Measurements from ENCODE around the gene WDR88. TPM values are rescaled to one million over a fixed set of nuclear protein-coding genes. Genes with fewer than 3 reads are reported as not detected.

Gene WDR88
- total and polyA plus RNA-seq, 2 donors (not counting 1 experiment from before 2014, with no cell fraction given) = 0.47 TPM; not detected in 1

GRCh38 chr19:33110137-33110910, 21.6 kb upstream of the WDR88 start:
- Histone ChIP-seq H3K79me2 (ENCODE audit: control insufficient read depth, insufficient read depth, low read length) (no peaks in the 10 kb centered on the region), H3K9me3 (ENCODE audit: control extremely low read depth in 1 of 3, control insufficient read depth in 2 of 3, insufficient read depth in 1 of 3, low read length in 2 of 3) (no peaks in the 10 kb centered on the region), H3K27ac (ENCODE audit: low read length in 2 of 2) (no peak overlapping the region), H2AFZ (ENCODE audit: insufficient read depth, low read depth, low read length, poor library complexity, severe bottlenecking) (no peak overlapping the region), H3K4me2 (replicated peaks; ENCODE audit: low read depth, low read length, poor library complexity, severe bottlenecking) (no peak overlapping the region), H3K36me3 (replicated peaks in 1 of 2; ENCODE audit: control extremely low read depth in 1 of 2, control insufficient read depth in 1 of 2, extremely low read depth in 1 of 2, insufficient read depth in 2 of 2, low read length in 1 of 2) (peaks cover 0 to 67% of the 10 kb centered on the region in 2 experiments), H3K9ac (ENCODE audit: low read length) (no peak overlapping the region), H3K4me3 (ENCODE audit: control extremely low read depth in 1 of 5, extremely low read depth in 1 of 5, insufficient read depth in 1 of 5, low read depth in 2 of 5, low read length in 4 of 5) (no peak overlapping the region), H3K27me3 (replicated peaks in 1 of 4; ENCODE audit: control extremely low read depth in 1 of 4, control insufficient read depth in 3 of 4, insufficient read depth in 4 of 4, low read length in 3 of 4) (no peaks in the 10 kb centered on the region), H4K20me1 (ENCODE audit: control insufficient read depth, insufficient read depth, low read length, poor library complexity, severe bottlenecking) (no peaks in the 10 kb centered on the region), H3K4me1 (ENCODE audit: control insufficient read depth in 2 of 2, insufficient read depth in 2 of 2, low read length in 2 of 2) (no peaks in the 10 kb centered on the region)
- Mint-ChIP-seq H3K9me3 (ENCODE audit: insufficient read depth) (no peaks in the 10 kb centered on the region), H3K4me3 (no peak overlapping the region), H3K4me1 (no peaks in the 10 kb centered on the region), H3K27me3 (no peaks in the 10 kb centered on the region), H3K27ac (no peak overlapping the region)
- ChIA-PET CTCF (no interaction called here), POLR2A (no interaction called here)
- 96% methylated on average over 3 of the region's 9 CpGs for WGBS (ENCODE audit: insufficient coverage)
- TF ChIP-seq EZH2 (IDR thresholded peaks at IDR 0.05; ENCODE audit: borderline replicate concordance, insufficient read depth, low read depth, low read length, poor library complexity, severe bottlenecking) (no peak), CTCF (IDR thresholded peaks at IDR 0.05) (no peak)
- intact Hi-C loops (cut with micrococcal nuclease) = no loop called here
- DNase-seq (no peak), ATAC-seq (ENCODE audit: low read depth) (no peak)

- Histone ChIP-seq H4K20me1 (ENCODE audit: control insufficient read depth, insufficient read depth, low read length, poor library complexity, severe bottlenecking) (no peaks in the 10 kb centered on the region), H3K9me3 (ENCODE audit: control extremely low read depth in 1 of 3, control insufficient read depth in 2 of 3, insufficient read depth in 1 of 3, low read length in 2 of 3) (peaks cover 0 to 3% (median 0%) of the 10 kb centered on the region in 3 donors), H3K27me3 (replicated peaks in 1 of 4; ENCODE audit: control extremely low read depth in 1 of 4, control insufficient read depth in 3 of 4, insufficient read depth in 4 of 4, low read length in 3 of 4) (no peaks in the 10 kb centered on the region), H2AFZ (ENCODE audit: insufficient read depth, low read depth, low read length, poor library complexity, severe bottlenecking) (no peak overlapping the region), H3K27ac (ENCODE audit: low read length in 2 of 2) (no peak overlapping the region), H3K79me2 (ENCODE audit: control insufficient read depth, insufficient read depth, low read length) (no peaks in the 10 kb centered on the region), H3K4me3 (ENCODE audit: control extremely low read depth in 1 of 5, extremely low read depth in 1 of 5, insufficient read depth in 1 of 5, low read depth in 2 of 5, low read length in 4 of 5) (no peak overlapping the region), H3K9ac (ENCODE audit: low read length) (no peak overlapping the region), H3K4me2 (replicated peaks; ENCODE audit: low read depth, low read length, poor library complexity, severe bottlenecking) (no peak overlapping the region), H3K4me1 (ENCODE audit: control insufficient read depth in 2 of 2, insufficient read depth in 2 of 2, low read length in 2 of 2) (no peaks in the 10 kb centered on the region), H3K36me3 (replicated peaks in 1 of 2; ENCODE audit: control extremely low read depth in 1 of 2, control insufficient read depth in 1 of 2, extremely low read depth in 1 of 2, insufficient read depth in 2 of 2, low read length in 1 of 2) (peaks cover 0 to 71% of the 10 kb centered on the region in 2 experiments)
- TF ChIP-seq CTCF (IDR thresholded peaks at IDR 0.05) (no peak), EZH2 (IDR thresholded peaks at IDR 0.05; ENCODE audit: borderline replicate concordance, insufficient read depth, low read depth, low read length, poor library complexity, severe bottlenecking) (no peak)
- ATAC-seq (ENCODE audit: low read depth) (no peak), DNase-seq (no peak)
- intact Hi-C loops (cut with micrococcal nuclease) = no loop called here
- ChIA-PET POLR2A (no interaction called here), CTCF (interaction anchor here (1.4 kb wide), 1 partner anchor 136 kb away, joined by 3 read pairs; no protein-coding TSS in a partner anchor)
- Mint-ChIP-seq H3K4me3 (no peak overlapping the region), H3K27ac (no peak overlapping the region), H3K9me3 (ENCODE audit: insufficient read depth) (no peaks in the 10 kb centered on the region), H3K4me1 (no peaks in the 10 kb centered on the region), H3K27me3 (no peaks in the 10 kb centered on the region)
- WGBS (ENCODE audit: insufficient coverage) = 95% methylated on average over 11 of the region's 11 CpGs
Observed at GRCh38 chr19:33111587-33111986, 20.3 kb upstream of the WDR88 start.
